GM23248 (cell line): ENCODE data around the gene NEURL2. TPM values are rescaled to one million over a fixed set of nuclear protein-coding genes. Genes with fewer than 3 reads are reported as not detected.

Experiments
- DNase-seq: peaks from one replicate; pipeline ENCODE4 v3.0.0-alpha.2; 2015
- H2AFZ ChIP-seq: fragments of 200-600 bp; sonication (generic); 2 replicates; pipeline ENCODE4 v1.6.1; 2016; ENCODE audit warnings: antibody characterized with exemption
- H3F3A ChIP-seq: fragments of 200-600 bp; sonication (generic); 2 replicates; pipeline ENCODE4 v1.6.1; 2016; ENCODE audit warnings: mild to moderate bottlenecking, antibody characterized with exemption, mixed run types; ENCODE audit not compliant: insufficient read depth
- H3K27ac ChIP-seq: fragments of 200-600 bp; sonication (generic); 2 replicates; pipeline ENCODE4 v1.5.1; 2016; ENCODE audit warnings: mild to moderate bottlenecking
- H3K27me3 ChIP-seq: fragments of 200-600 bp; sonication (generic); replicated peaks from 2 replicates; pipeline ENCODE4 v1.6.1; 2016; ENCODE audit warnings: mild to moderate bottlenecking; ENCODE audit not compliant: insufficient read depth
- H3K36me3 ChIP-seq: fragments of 200-600 bp; sonication (generic); 2 replicates; pipeline ENCODE4 v1.6.1; 2016; ENCODE audit warnings: low read depth, mild to moderate bottlenecking
- H3K4me1 ChIP-seq: fragments of 200-600 bp; sonication (generic); 2 replicates; pipeline ENCODE4 v1.6.1; 2016; ENCODE audit warnings: mild to moderate bottlenecking; ENCODE audit not compliant: insufficient read depth
- H3K4me2 ChIP-seq: fragments of 200-600 bp; sonication (generic); one replicate; pipeline ENCODE4 v1.6.1; 2016; ENCODE audit warnings: mild to moderate bottlenecking; ENCODE audit not compliant: unreplicated experiment
- H3K4me3 ChIP-seq: fragments of 200-600 bp; sonication (generic); 2 replicates; pipeline ENCODE4 v1.5.1; 2016; ENCODE audit warnings: mild to moderate bottlenecking
- H3K79me2 ChIP-seq: fragments of 200-600 bp; sonication (generic); 2 replicates; pipeline ENCODE4 v1.6.1; 2016; ENCODE audit warnings: mild to moderate bottlenecking; ENCODE audit not compliant: insufficient read depth
- H3K9ac ChIP-seq: fragments of 200-600 bp; sonication (generic); 2 replicates; pipeline ENCODE4 v1.6.1; 2016; ENCODE audit warnings: mild to moderate bottlenecking
- H3K9me2 ChIP-seq: fragments of 200-600 bp; sonication (generic); 2 replicates; pipeline ENCODE4 v1.6.1; 2016; ENCODE audit warnings: mixed run types, mild to moderate bottlenecking, moderate library complexity; ENCODE audit not compliant: insufficient read depth
- H3K9me3 ChIP-seq: fragments of 200-600 bp; sonication (generic); one replicate; pipeline ENCODE4 v1.6.1; 2017; ENCODE audit warnings: low read depth
- H4K20me1 ChIP-seq: fragments of 200-600 bp; sonication (generic); 2 replicates; pipeline ENCODE4 v1.6.0; 2016; ENCODE audit not compliant: insufficient read depth
- EZH2 ChIP-seq: fragments of 200-600 bp; sonication (generic); IDR thresholded peaks from 2 replicates; pipeline ENCODE4 v1.6.1; 2018; ENCODE audit warnings: antibody characterized with exemption, mild to moderate bottlenecking; ENCODE audit not compliant: insufficient read depth, poor library complexity, severe bottlenecking
- EZH2phosphoT487 ChIP-seq: fragments of 200-600 bp; sonication (generic); IDR thresholded peaks from 2 replicates; pipeline ENCODE4 v1.6.1; 2018; ENCODE audit warnings: antibody characterized with exemption, moderate library complexity, mild to moderate bottlenecking, low read depth; ENCODE audit not compliant: insufficient read depth
- WGBS, 2 experiments: methylation state at CpG; one replicate each; pipeline ENCODE4 v1.1.6; 2015 to 2017; ENCODE audit warnings: low lambda C conversion rate in 2 of 2, low coverage in 1 of 2; ENCODE audit errors: missing lambda C conversion rate in 2 of 2; 5-methylcytosine and 5-hydroxymethylcytosine counted together
- in situ Hi-C: fragments of 300-500 bp; cut with MboI; formaldehyde crosslinking; loops from 2 replicates; pipeline ENCODE4 v1.15.0; 2020
- polyA plus RNA-seq: library from polyadenylated mRNA; unstranded; fragments of >200 nt; fragmentation: Nextera tagmentation; extraction: Ambion mirVana; gene quantifications from 2 replicates; pipeline ENCODE4 v1.2.1, GENCODE V29; 2016
- total RNA-seq: library from RNA; depleted of rRNA; stranded (reverse); fragments of >200 nt; shearing (Covaris generic); gene quantifications from 2 replicates; pipeline ENCODE4 v1.2.3, GENCODE V29; 2014; rRNA removed

NEURL2 gene
- total and polyA plus RNA-seq, 2 experiments from 2014 or later, result 2.1 to 4.3 TPM

DNA sequence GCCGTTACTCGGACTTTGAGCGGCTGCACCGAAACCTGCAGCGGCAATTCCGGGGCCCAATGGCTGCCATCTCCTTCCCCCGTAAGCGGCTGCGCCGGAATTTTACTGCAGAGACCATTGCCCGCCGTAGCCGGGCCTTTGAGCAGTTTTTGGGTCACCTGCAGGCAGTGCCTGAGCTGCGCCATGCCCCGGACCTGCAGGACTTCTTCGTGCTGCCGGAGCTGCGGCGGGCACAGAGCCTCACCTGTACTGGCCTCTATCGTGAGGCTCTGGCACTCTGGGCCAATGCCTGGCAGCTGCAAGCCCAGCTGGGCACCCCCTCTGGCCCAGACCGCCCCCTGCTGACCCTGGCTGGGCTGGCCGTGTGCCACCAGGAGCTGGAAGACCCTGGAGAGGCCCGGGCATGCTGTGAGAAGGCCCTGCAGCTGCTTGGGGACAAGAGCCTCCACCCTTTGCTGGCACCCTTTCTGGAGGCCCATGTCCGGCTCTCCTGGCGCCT, 50.3 kb downstream of the NEURL2 start:
- H3K9me2 ChIP-seq, result no peaks in the 10 kb centered on the region
- no peak overlapping the region for H3K9ac ChIP-seq
- peaks cover 15% of the 10 kb centered on the region; the same call in 1 of the 2 replicates for H3K36me3 ChIP-seq
- H3K27ac ChIP-seq, result no peak overlapping the region
- no peak overlapping the region for H3K4me3 ChIP-seq
- H3K9me3 ChIP-seq, result no peaks in the 10 kb centered on the region
- peaks cover 13% of the 10 kb centered on the region; the same call in 1 of the 2 replicates for H3K4me1 ChIP-seq
- TF ChIP-seq EZH2 (no peak), EZH2phosphoT487 (no peak)
- H2AFZ ChIP-seq, result no peak overlapping the region
- in situ Hi-C loops, result no loop called here
- WGBS, 2 experiments, result 85 to 87% methylated on average over 21 to 24 of the region's 25 CpGs
- no peaks in the 10 kb centered on the region for H4K20me1 ChIP-seq
- H3K79me2 ChIP-seq, result peaks cover 42% of the 10 kb centered on the region
- DNase-seq, result no peak
- H3K27me3 ChIP-seq, result no peaks in the 10 kb centered on the region
- H3F3A ChIP-seq, result peaks cover 33% of the 10 kb centered on the region
- H3K4me2 ChIP-seq, result no peak overlapping the region

Other genes with a start within 250 kb of the NEURL2 start
- not detected in 2 replicates for gene WFDC11, start 221.0 kb downstream of the NEURL2 start, total RNA-seq
- not detected in 2 replicates for gene WFDC11, start 221.0 kb downstream of the NEURL2 start, polyA plus RNA-seq
- not detected in 2 replicates for gene WFDC13, start 189.2 kb downstream of the NEURL2 start, total RNA-seq
- not detected in 2 replicates for gene WFDC13, start 189.2 kb downstream of the NEURL2 start, polyA plus RNA-seq
- not detected in 2 replicates for gene WFDC10B, start 186.2 kb downstream of the NEURL2 start, total RNA-seq
- not detected in 2 replicates for gene WFDC10B, start 186.2 kb downstream of the NEURL2 start, polyA plus RNA-seq
- not detected in 2 replicates for gene SPINT4, start 168.9 kb downstream of the NEURL2 start, total RNA-seq
- gene SPINT4, start 168.9 kb downstream of the NEURL2 start, polyA plus RNA-seq, result not detected in 2 replicates
- gene WFDC3, start 99.3 kb downstream of the NEURL2 start, total RNA-seq, result 0.76 TPM in 1 of 2 replicates, not detected in the other
- 2.4 and 3.6 TPM in 2 replicates for gene WFDC3, start 99.3 kb downstream of the NEURL2 start, polyA plus RNA-seq
- 12.4 and 22.9 TPM in 2 replicates for gene DNTTIP1, start 99.3 kb downstream of the NEURL2 start, total RNA-seq
- 57.2 and 57.6 TPM in 2 replicates for gene DNTTIP1, start 99.3 kb downstream of the NEURL2 start, polyA plus RNA-seq
- gene UBE2C, start 78.6 kb downstream of the NEURL2 start, total RNA-seq, result 33.8 and 38.8 TPM in 2 replicates
- gene UBE2C, start 78.6 kb downstream of the NEURL2 start, polyA plus RNA-seq, result 69.2 and 78.4 TPM in 2 replicates
- gene TNNC2, start 63.9 kb downstream of the NEURL2 start, total RNA-seq, result not detected in 2 replicates
- gene TNNC2, start 63.9 kb downstream of the NEURL2 start, polyA plus RNA-seq, result 0.83 and 1.1 TPM in 2 replicates
- 88.4 and 100 TPM in 2 replicates for gene SNX21, start 57.4 kb downstream of the NEURL2 start, total RNA-seq
- 50.9 and 54.7 TPM in 2 replicates for gene SNX21, start 57.4 kb downstream of the NEURL2 start, polyA plus RNA-seq
- 37.2 and 55.2 TPM in 2 replicates for gene ACOT8, start 33.8 kb downstream of the NEURL2 start, total RNA-seq
- gene ACOT8, start 33.8 kb downstream of the NEURL2 start, polyA plus RNA-seq, result 30.0 and 32.9 TPM in 2 replicates
- 4.3 and 5.3 TPM in 2 replicates for gene ZSWIM3, start 33.6 kb downstream of the NEURL2 start, total RNA-seq
- 1.9 and 2.0 TPM in 2 replicates for gene ZSWIM3, start 33.6 kb downstream of the NEURL2 start, polyA plus RNA-seq
- gene ZSWIM1, start 10.0 kb downstream of the NEURL2 start, total RNA-seq, result 7.7 and 8.9 TPM in 2 replicates
- 6.6 and 8.5 TPM in 2 replicates for gene ZSWIM1, start 10.0 kb downstream of the NEURL2 start, polyA plus RNA-seq
- not detected in 2 replicates for gene SPATA25, start 3.6 kb downstream of the NEURL2 start, total RNA-seq
- gene SPATA25, start 3.6 kb downstream of the NEURL2 start, polyA plus RNA-seq, result 0.27 TPM in 1 of 2 replicates, not detected in the other
- gene CTSA, start 127 bp upstream of the NEURL2 start, total RNA-seq, result 154 and 176 TPM in 2 replicates
- 303 and 321 TPM in 2 replicates for gene CTSA, start 127 bp upstream of the NEURL2 start, polyA plus RNA-seq
- gene PLTP, start 20.9 kb upstream of the NEURL2 start, total RNA-seq, result 14.5 and 22.6 TPM in 2 replicates
- 24.4 and 25.7 TPM in 2 replicates for gene PLTP, start 20.9 kb upstream of the NEURL2 start, polyA plus RNA-seq
- gene PCIF1, start 43.5 kb upstream of the NEURL2 start, total RNA-seq, result 4.2 and 5.3 TPM in 2 replicates
- gene PCIF1, start 43.5 kb upstream of the NEURL2 start, polyA plus RNA-seq, result 23.8 and 24.3 TPM in 2 replicates
- gene ZNF335, start 81.0 kb upstream of the NEURL2 start, total RNA-seq, result 10.8 and 12.6 TPM in 2 replicates
- gene ZNF335, start 81.0 kb upstream of the NEURL2 start, polyA plus RNA-seq, result 6.0 and 6.9 TPM in 2 replicates
- gene MMP9, start 117.7 kb upstream of the NEURL2 start, total RNA-seq, result not detected in 2 replicates
- 0.10 and 0.13 TPM in 2 replicates for gene MMP9, start 117.7 kb upstream of the NEURL2 start, polyA plus RNA-seq
- not detected in 2 replicates for gene SLC12A5, start 138.0 kb upstream of the NEURL2 start, total RNA-seq
- 0.55 and 0.58 TPM in 2 replicates for gene SLC12A5, start 138.0 kb upstream of the NEURL2 start, polyA plus RNA-seq
- 15.9 and 20.4 TPM in 2 replicates for gene NCOA5, start 198.8 kb upstream of the NEURL2 start, total RNA-seq
- 14.9 and 15.3 TPM in 2 replicates for gene NCOA5, start 198.8 kb upstream of the NEURL2 start, polyA plus RNA-seq
- gene CD40, start 227.1 kb upstream of the NEURL2 start, total RNA-seq, result 1.8 and 2.5 TPM in 2 replicates
- 2.8 and 3.4 TPM in 2 replicates for gene CD40, start 227.1 kb upstream of the NEURL2 start, polyA plus RNA-seq